ENCODE data around the gene LYPD3. TPM values are rescaled to one million over a fixed set of nuclear protein-coding genes. Genes with fewer than 3 reads are reported as not detected.

Gene LYPD3
- total RNA-seq (2022; extraction: Qiagen RNA extraction; ENCODE audit: low read depth), result 0.24 to 0.58 TPM (median 0.42 TPM) in 5 replicates

DNA sequence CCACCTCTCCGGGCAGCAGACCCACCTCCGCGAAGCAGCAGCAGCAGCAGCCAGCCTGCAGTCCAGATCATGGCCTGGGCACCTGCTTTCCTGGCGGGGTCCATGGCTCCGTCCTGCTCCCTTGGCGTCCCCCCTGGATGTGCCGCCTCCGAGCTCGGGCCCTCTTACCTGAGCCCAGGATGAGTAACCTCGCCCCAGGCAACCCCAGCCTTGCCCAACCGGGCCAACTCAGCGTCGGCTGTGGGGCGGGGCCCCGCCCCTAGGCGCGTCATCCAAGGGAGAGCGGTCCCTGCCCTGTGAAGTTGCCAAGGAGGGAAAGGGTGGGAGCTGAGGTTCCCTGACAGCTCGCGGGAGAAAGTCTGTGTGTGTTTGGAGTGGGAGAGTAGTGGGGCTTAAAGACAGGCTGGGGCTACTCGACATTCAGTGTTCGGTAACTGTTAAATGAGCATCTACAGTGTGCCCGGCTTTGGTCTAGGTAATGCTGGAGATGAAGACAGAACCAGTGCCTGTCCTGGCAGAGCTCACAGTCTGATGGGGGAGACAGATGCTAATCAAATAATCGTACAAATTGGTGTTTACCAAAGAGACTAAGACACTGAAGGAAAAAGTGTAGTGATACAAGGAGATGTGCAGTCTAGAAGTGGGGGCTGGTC is at the start of gene LYPD3:
LYPD3 (minus strand) TSS at position 141 of the 653 bp plus-strand sequence; CDS start at position 104, 37 bp downstream.

DNA sequence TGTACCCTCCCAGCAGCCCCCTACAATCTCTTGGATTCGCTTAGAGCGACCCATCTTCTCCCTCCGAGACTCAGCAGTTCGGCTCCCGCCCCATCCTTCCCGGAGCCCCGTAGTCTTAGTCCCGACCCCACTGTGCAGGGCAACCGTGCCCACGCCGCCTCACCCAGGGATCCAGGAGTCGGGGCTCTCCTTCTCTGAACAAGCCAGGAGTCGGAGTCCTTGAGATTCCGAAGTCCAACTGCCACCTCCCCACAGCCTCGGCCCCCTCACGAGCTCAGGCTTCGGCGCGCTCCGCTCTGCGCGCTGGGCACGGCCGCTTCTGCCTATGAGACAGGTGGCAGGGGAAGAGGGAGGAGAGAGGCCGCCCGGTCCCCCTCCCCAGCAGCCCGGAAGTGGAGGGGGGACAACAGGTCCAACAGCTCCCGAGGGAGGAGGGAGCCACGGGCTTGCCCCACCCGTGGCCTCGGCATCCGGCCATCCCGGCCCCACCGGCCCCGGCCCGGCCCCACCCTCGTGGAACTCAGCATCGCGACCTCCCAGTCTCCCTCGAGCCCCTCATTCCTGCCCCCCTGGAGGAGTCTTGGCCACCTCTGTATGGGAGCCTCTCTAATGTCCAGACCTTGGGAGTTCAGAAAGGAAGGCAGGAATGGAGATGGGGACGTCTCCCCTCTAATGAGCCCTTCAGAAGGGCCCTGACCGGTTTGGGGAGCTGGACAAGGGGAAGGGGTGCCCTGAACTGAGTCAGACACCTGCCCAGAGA is 39.2 kb upstream of the LYPD3 start, which contains the start of gene PHLDB3:
PHLDB3 (minus strand) TSS at position 321 of the 760 bp plus-strand sequence. CDS start 628 bp downstream, outside the sequence.

DNA sequence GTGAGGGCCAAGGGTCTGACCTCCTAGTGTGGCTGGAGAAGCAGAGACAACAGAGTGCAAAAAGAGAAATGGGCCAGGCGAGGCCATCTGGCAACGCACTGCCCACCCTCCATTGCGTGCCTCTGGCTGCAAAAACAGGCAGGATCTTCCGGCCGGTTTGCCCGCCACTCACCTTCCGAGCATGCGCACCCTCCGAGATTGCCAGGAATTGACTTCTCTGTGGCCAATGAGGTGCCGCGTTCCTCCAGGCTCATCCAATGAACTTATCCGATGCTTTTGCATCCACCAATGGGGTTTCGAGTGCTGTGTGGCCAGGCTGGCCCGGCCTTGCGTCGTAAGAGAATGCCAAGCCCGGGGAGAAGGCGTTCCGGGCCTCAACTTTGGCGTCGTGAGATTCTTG is 50.9 kb downstream of the LYPD3 start, which contains the start of gene TEX101:
TEX101 (plus strand) TSS at position 337 of the 400 bp plus-strand sequence. CDS start 1,030 bp downstream, outside the sequence.

Other genes with a start within 250 kb of the LYPD3 start
- 0.12 to 0.47 TPM (median 0.20 TPM) in 4 of 5 replicates, not detected in the other for gene PSG9, start 196.1 kb downstream of the LYPD3 start, total RNA-seq (2022; extraction: Qiagen RNA extraction; ENCODE audit: low read depth)
- 0.08 to 0.20 TPM (median 0.13 TPM) in 5 replicates for gene CD177, start 111.9 kb downstream of the LYPD3 start, total RNA-seq (2022; extraction: Qiagen RNA extraction; ENCODE audit: low read depth)
- gene TEX101, start 50.7 kb downstream of the LYPD3 start, total RNA-seq (2022; extraction: Qiagen RNA extraction; ENCODE audit: low read depth), result not detected in 5 replicates
- 8.3 to 11.9 TPM (median 11.1 TPM) in 5 replicates for gene PHLDB3, start 39.1 kb upstream of the LYPD3 start, total RNA-seq (2022; extraction: Qiagen RNA extraction; ENCODE audit: low read depth)
- gene ETHE1, start 61.6 kb upstream of the LYPD3 start, total RNA-seq (2022; extraction: Qiagen RNA extraction; ENCODE audit: low read depth), result 39.1 to 54.4 TPM (median 49.1 TPM) in 5 replicates
- gene ZNF575, start 67.6 kb upstream of the LYPD3 start, total RNA-seq (2022; extraction: Qiagen RNA extraction; ENCODE audit: low read depth), result 1.0 to 3.4 TPM (median 2.4 TPM) in 5 replicates
- gene XRCC1, start 109.9 kb upstream of the LYPD3 start, total RNA-seq (2022; extraction: Qiagen RNA extraction; ENCODE audit: low read depth), result 27.1 to 32.0 TPM (median 28.8 TPM) in 5 replicates
- 0.18 to 0.40 TPM (median 0.32 TPM) in 4 of 5 replicates, not detected in the other for gene PINLYP, start 110.2 kb upstream of the LYPD3 start, total RNA-seq (2022; extraction: Qiagen RNA extraction; ENCODE audit: low read depth)
- 5.0 to 7.1 TPM (median 5.2 TPM) in 5 replicates for gene IRGQ, start 130.5 kb upstream of the LYPD3 start, total RNA-seq (2022; extraction: Qiagen RNA extraction; ENCODE audit: low read depth)
- 12.5 to 21.0 TPM (median 19.4 TPM) in 5 replicates for gene ZNF576, start 131.0 kb upstream of the LYPD3 start, total RNA-seq (2022; extraction: Qiagen RNA extraction; ENCODE audit: low read depth)
- gene SRRM5, start 146.5 kb upstream of the LYPD3 start, total RNA-seq (2022; extraction: Qiagen RNA extraction; ENCODE audit: low read depth), result 0.93 to 1.4 TPM (median 0.98 TPM) in 5 replicates
- gene ZNF428, start 154.0 kb upstream of the LYPD3 start, total RNA-seq (2022; extraction: Qiagen RNA extraction; ENCODE audit: low read depth), result 36.6 to 68.4 TPM (median 61.1 TPM) in 5 replicates
- 5.0 to 10.7 TPM (median 9.0 TPM) in 5 replicates for gene CADM4, start 174.2 kb upstream of the LYPD3 start, total RNA-seq (2022; extraction: Qiagen RNA extraction; ENCODE audit: low read depth)
- gene PLAUR, start 204.6 kb upstream of the LYPD3 start, total RNA-seq (2022; extraction: Qiagen RNA extraction; ENCODE audit: low read depth), result 62.1 to 88.0 TPM (median 78.0 TPM) in 5 replicates